Measurements from ENCODE around the gene OXCT2. TPM values are rescaled to one million over a fixed set of nuclear protein-coding genes. Genes with fewer than 3 reads are reported as not detected.

OXCT2 gene
- total and polyA plus RNA-seq, 4 donors = 0.11 to 0.47 (median 0.15) TPM

- WGBS = 64% methylated on average over 3 of the region's 3 CpGs
- Histone ChIP-seq H3K9ac (ENCODE audit: low read depth in 1 of 2, low read length in 2 of 2) (no peak overlapping the region), H3K36me3 (ENCODE audit: control insufficient read depth in 4 of 4, insufficient read depth in 3 of 4, low read depth in 1 of 4, low read length in 3 of 4) (no peaks in the 10 kb centered on the region), H3K4me3 (ENCODE audit: low read depth in 1 of 3, low read length in 3 of 3) (no peak overlapping the region), H3K9me3 (ENCODE audit: control insufficient read depth in 4 of 4, low read length in 3 of 4) (no peaks in the 10 kb centered on the region), H3K27me3 (ENCODE audit: control insufficient read depth in 4 of 4, insufficient read depth in 4 of 4, low read length in 3 of 4) (peaks cover 0 to 11% (median 5%) of the 10 kb centered on the region in 4 donors), H3K27ac (ENCODE audit: low read depth in 1 of 2, low read length in 2 of 2) (no peak overlapping the region), H3K4me1 (ENCODE audit: control insufficient read depth in 4 of 4, insufficient read depth in 4 of 4, low read length in 3 of 4) (no peaks in the 10 kb centered on the region)
- no peak for DNase-seq (ENCODE audit: low spot score)
- TF ChIP-seq JUND (IDR thresholded peaks at IDR 0.05) (no peak), HNF4A (conservative IDR thresholded peaks at IDR 0.05) (no peak), GABPA (IDR thresholded peaks at IDR 0.05 in 1 of 2, conservative IDR thresholded peaks at IDR 0.05 in 1 of 2) (no peak), FOXA2 (IDR thresholded peaks at IDR 0.05) (no peak), TAF1 (conservative IDR thresholded peaks at IDR 0.05) (no peak), EGR1 (IDR thresholded peaks at IDR 0.05; ENCODE audit: low read depth in 2 of 2) (no peak), RXRA (IDR thresholded peaks at IDR 0.05) (no peak), ZBTB33 (IDR thresholded peaks at IDR 0.05) (no peak), NR2F2 (IDR thresholded peaks at IDR 0.05) (no peak), REST (IDR thresholded peaks at IDR 0.05) (no peak), RAD21 (IDR thresholded peaks at IDR 0.05) (no peak)
- TF ChIP-seq, protein P1, sequence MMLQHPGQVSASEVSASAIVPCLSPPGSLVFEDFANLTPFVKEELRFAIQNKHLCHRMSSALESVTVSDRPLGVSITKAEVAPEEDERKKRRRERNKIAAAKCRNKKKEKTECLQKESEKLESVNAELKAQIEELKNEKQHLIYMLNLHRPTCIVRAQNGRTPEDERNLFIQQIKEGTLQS (IDR thresholded peaks at IDR 0.05) = no peak
- TF ChIP-seq, protein P2, sequence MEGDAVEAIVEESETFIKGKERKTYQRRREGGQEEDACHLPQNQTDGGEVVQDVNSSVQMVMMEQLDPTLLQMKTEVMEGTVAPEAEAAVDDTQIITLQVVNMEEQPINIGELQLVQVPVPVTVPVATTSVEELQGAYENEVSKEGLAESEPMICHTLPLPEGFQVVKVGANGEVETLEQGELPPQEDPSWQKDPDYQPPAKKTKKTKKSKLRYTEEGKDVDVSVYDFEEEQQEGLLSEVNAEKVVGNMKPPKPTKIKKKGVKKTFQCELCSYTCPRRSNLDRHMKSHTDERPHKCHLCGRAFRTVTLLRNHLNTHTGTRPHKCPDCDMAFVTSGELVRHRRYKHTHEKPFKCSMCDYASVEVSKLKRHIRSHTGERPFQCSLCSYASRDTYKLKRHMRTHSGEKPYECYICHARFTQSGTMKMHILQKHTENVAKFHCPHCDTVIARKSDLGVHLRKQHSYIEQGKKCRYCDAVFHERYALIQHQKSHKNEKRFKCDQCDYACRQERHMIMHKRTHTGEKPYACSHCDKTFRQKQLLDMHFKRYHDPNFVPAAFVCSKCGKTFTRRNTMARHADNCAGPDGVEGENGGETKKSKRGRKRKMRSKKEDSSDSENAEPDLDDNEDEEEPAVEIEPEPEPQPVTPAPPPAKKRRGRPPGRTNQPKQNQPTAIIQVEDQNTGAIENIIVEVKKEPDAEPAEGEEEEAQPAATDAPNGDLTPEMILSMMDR (IDR thresholded peaks at IDR 0.05; ENCODE audit: low read depth, low read length, missing input control) = no peak
Observed at GRCh38 chr1:39729030-39729429, 42.1 kb downstream of the OXCT2 start.

GRCh38 chr1:39727932-39728317, 43.2 kb downstream of the OXCT2 start:
- DNase-seq (ENCODE audit: low spot score) = no peak
- 69% methylated on average over 14 of the region's 14 CpGs for WGBS
- Histone ChIP-seq H3K27me3 (ENCODE audit: control insufficient read depth in 4 of 4, insufficient read depth in 4 of 4, low read length in 3 of 4) (peaks cover 0 to 11% (median 3%) of the 10 kb centered on the region in 4 donors), H3K9ac (ENCODE audit: low read depth in 1 of 2, low read length in 2 of 2) (no peak overlapping the region), H3K4me1 (ENCODE audit: control insufficient read depth in 4 of 4, insufficient read depth in 4 of 4, low read length in 3 of 4) (no peaks in the 10 kb centered on the region), H3K4me3 (ENCODE audit: low read depth in 1 of 3, low read length in 3 of 3) (no peak overlapping the region), H3K36me3 (ENCODE audit: control insufficient read depth in 4 of 4, insufficient read depth in 3 of 4, low read depth in 1 of 4, low read length in 3 of 4) (no peaks in the 10 kb centered on the region), H3K27ac (ENCODE audit: low read depth in 1 of 2, low read length in 2 of 2) (no peak overlapping the region), H3K9me3 (ENCODE audit: control insufficient read depth in 4 of 4, low read length in 3 of 4) (no peaks in the 10 kb centered on the region)
- no peak for TF ChIP-seq FOXA1 (IDR thresholded peaks at IDR 0.05)
- no peak for TF ChIP-seq GABPA (IDR thresholded peaks at IDR 0.05 in 1 of 2, conservative IDR thresholded peaks at IDR 0.05 in 1 of 2)
- TF ChIP-seq, protein P3, sequence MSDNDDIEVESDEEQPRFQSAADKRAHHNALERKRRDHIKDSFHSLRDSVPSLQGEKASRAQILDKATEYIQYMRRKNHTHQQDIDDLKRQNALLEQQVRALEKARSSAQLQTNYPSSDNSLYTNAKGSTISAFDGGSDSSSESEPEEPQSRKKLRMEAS (IDR thresholded peaks at IDR 0.05) = no peak
- TF ChIP-seq EGR1 (IDR thresholded peaks at IDR 0.05; ENCODE audit: low read depth in 2 of 2) = no peak
- TF ChIP-seq JUND (IDR thresholded peaks at IDR 0.05) = no peak
- TF ChIP-seq TAF1 (conservative IDR thresholded peaks at IDR 0.05) = no peak
- TF ChIP-seq REST (IDR thresholded peaks at IDR 0.05) = no peak
- no peak for TF ChIP-seq RXRA (IDR thresholded peaks at IDR 0.05)
- TF ChIP-seq FOXA2 (IDR thresholded peaks at IDR 0.05) = no peak
- TF ChIP-seq SP1 (IDR thresholded peaks at IDR 0.05) = no peak
